Activated T-helper 1 cell treated with anti-CD3 and anti-CD28 coated beads, Interleukin-12 subunit alpha, Interleukin-12 subunit beta, Interleukin-2, Interleukin-4 antibody, amounts not matched to agents 30 ng/mL and 10 ng/mL and 1 ng/mL, durations not matched to agents 14 hours and 24 hours and 36 hours (primary cell): ENCODE results near the gene FLRT2. TPM values are rescaled to one million over a fixed set of nuclear protein-coding genes. Genes with fewer than 3 reads are reported as not detected.

ENCODE experiments used
- DNase-seq: peaks from one replicate; pipeline ENCODE4 v3.0.0; 2021; ENCODE audit warnings: low spot score
- H3K27ac Mint-ChIP-seq: one replicate; pipeline ENCODE4 v1.8.0; 2021; ENCODE audit warnings: mild to moderate bottlenecking, mixed read lengths
- H3K27me3 Mint-ChIP-seq: one replicate; pipeline ENCODE4 v1.8.0; 2022; ENCODE audit warnings: mild to moderate bottlenecking, moderate library complexity, mixed read lengths; ENCODE audit not compliant: insufficient read depth
- H3K36me3 Mint-ChIP-seq: one replicate; pipeline ENCODE4 v1.8.0; 2021; ENCODE audit warnings: low read depth, mixed read lengths
- H3K4me1 Mint-ChIP-seq: one replicate; pipeline ENCODE4 v1.8.0; 2021; ENCODE audit warnings: low read depth, mixed read lengths
- H3K4me3 Mint-ChIP-seq: one replicate; pipeline ENCODE4 v1.8.0; 2021; ENCODE audit warnings: mild to moderate bottlenecking, moderate library complexity, mixed read lengths
- H3K9me3 Mint-ChIP-seq: one replicate; pipeline ENCODE4 v1.8.0; 2021; ENCODE audit warnings: mixed read lengths
- intact Hi-C: fragments of 100-400 bp; cut with micrococcal nuclease; formaldehyde crosslinking; loops from one replicate; pipeline ENCODE4 v1.15.1; 2024
- total RNA-seq: library from RNA; stranded (reverse); gene quantifications from 2 replicates; pipeline ENCODE4 v1.2.3, GENCODE V29; 2022

FLRT2 gene
- total RNA-seq, 1 donor from 2014 or later: not detected

GRCh38 chr14:85618978-85619377 lies 89.0 kb downstream of the FLRT2 start:
- H3K4me1 Mint-ChIP-seq: no peaks in the 10 kb centered on the region
- H3K4me3 Mint-ChIP-seq: no peak overlapping the region
- no peaks in the 10 kb centered on the region for H3K36me3 Mint-ChIP-seq
- DNase-seq: no peak
- no peaks in the 10 kb centered on the region for H3K27me3 Mint-ChIP-seq
- H3K27ac Mint-ChIP-seq: no peak overlapping the region
- intact Hi-C loops: no loop called here
- no peaks in the 10 kb centered on the region for H3K9me3 Mint-ChIP-seq

GRCh38 chr14:85619851-85620250 lies 89.9 kb downstream of the FLRT2 start:
- intact Hi-C loops: no loop called here
- no peak overlapping the region for H3K4me3 Mint-ChIP-seq
- DNase-seq: no peak
- no peaks in the 10 kb centered on the region for H3K4me1 Mint-ChIP-seq
- peaks cover 2% of the 10 kb centered on the region for H3K27me3 Mint-ChIP-seq
- no peak overlapping the region for H3K27ac Mint-ChIP-seq
- no peaks in the 10 kb centered on the region for H3K9me3 Mint-ChIP-seq
- H3K36me3 Mint-ChIP-seq: no peaks in the 10 kb centered on the region

DNA sequence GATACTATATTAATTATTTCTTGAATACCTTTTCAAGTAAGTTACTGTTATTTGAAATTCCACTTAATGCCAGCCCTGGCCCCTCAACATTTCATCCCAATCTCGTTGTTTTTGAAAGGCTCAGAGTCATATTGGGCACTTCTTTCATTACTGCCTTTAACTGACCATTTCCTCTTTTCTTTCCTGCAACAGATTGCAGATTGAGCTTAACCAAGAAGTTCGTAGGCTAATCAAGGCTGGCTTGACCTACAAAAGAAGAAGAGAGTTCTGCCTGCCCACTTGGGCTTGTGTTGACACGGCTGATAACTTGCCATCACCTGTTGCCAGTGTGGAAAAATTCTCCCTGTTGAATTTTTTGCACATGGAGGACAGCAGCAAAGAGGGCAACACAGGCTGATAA lies 91.0 kb downstream of the FLRT2 start:
- Mint-ChIP-seq H3K27me3 (peaks cover 2% of the 10 kb centered on the region), H3K4me3 (no peak overlapping the region), H3K9me3 (no peaks in the 10 kb centered on the region), H3K4me1 (no peaks in the 10 kb centered on the region), H3K27ac (no peak overlapping the region), H3K36me3 (no peaks in the 10 kb centered on the region)
- DNase-seq: no peak
- intact Hi-C loops: no loop called here

DNA sequence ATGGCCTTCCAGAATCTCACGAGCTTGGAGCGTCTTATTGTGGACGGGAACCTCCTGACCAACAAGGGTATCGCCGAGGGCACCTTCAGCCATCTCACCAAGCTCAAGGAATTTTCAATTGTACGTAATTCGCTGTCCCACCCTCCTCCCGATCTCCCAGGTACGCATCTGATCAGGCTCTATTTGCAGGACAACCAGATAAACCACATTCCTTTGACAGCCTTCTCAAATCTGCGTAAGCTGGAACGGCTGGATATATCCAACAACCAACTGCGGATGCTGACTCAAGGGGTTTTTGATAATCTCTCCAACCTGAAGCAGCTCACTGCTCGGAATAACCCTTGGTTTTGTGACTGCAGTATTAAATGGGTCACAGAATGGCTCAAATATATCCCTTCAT lies 92.2 kb downstream of the FLRT2 start:
- Mint-ChIP-seq H3K27ac (no peak overlapping the region), H3K9me3 (no peaks in the 10 kb centered on the region), H3K27me3 (peaks cover 2% of the 10 kb centered on the region), H3K4me3 (no peak overlapping the region), H3K36me3 (no peaks in the 10 kb centered on the region), H3K4me1 (no peaks in the 10 kb centered on the region)
- DNase-seq: no peak
- intact Hi-C loops: no loop called here

- H3K36me3 Mint-ChIP-seq: no peaks in the 10 kb centered on the region
- no peaks in the 10 kb centered on the region for H3K4me1 Mint-ChIP-seq
- intact Hi-C loops: no loop called here
Observed at GRCh38 chr14:85622986-85623685, 93.2 kb downstream of the FLRT2 start.

GRCh38 chr14:85625925-85626585 lies 96.1 kb downstream of the FLRT2 start:
- DNase-seq: no peak
- H3K4me3 Mint-ChIP-seq: no peak overlapping the region
- no peaks in the 10 kb centered on the region for H3K36me3 Mint-ChIP-seq
- H3K4me1 Mint-ChIP-seq: no peaks in the 10 kb centered on the region
- peaks cover 2% of the 10 kb centered on the region for H3K27me3 Mint-ChIP-seq
- no peak overlapping the region for H3K27ac Mint-ChIP-seq
- H3K9me3 Mint-ChIP-seq: no peaks in the 10 kb centered on the region
- intact Hi-C loops: no loop called here

More at GRCh38 chr14:85622986-85623685, 93.2 kb downstream of the FLRT2 start:
- H3K27ac Mint-ChIP-seq: no peak overlapping the region
- no peak overlapping the region for H3K4me3 Mint-ChIP-seq
- H3K9me3 Mint-ChIP-seq: no peaks in the 10 kb centered on the region
- peaks cover 2% of the 10 kb centered on the region for H3K27me3 Mint-ChIP-seq
- DNase-seq: no peak

DNA sequence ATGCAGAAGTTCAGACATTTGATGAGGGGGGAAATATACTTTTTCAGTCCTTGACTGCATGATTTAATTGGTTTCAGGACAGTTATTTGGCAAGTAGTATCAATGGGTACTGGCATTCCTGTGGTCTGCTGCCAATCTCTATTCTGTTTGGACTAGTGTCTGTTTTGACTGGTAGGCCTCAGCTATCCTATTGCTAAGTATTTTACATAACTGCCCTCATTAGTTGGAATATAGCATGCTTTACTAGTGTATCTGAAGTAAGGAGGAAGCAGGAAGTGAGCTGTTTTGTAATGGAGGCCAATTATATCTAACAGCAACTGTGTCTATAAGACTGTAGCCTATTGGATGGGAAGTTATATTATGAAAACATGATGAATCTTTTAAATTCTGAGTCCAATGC lies 104.3 kb downstream of the FLRT2 start:
- Mint-ChIP-seq H3K4me1 (no peaks in the 10 kb centered on the region), H3K4me3 (no peak overlapping the region), H3K36me3 (no peaks in the 10 kb centered on the region), H3K27ac (no peak overlapping the region), H3K9me3 (no peaks in the 10 kb centered on the region), H3K27me3 (no peaks in the 10 kb centered on the region)
- intact Hi-C loops: no loop called here
- DNase-seq: no peak

- intact Hi-C loops: no loop called here
Observed at GRCh38 chr14:85644211-85644610, 114.3 kb downstream of the FLRT2 start.

DNA sequence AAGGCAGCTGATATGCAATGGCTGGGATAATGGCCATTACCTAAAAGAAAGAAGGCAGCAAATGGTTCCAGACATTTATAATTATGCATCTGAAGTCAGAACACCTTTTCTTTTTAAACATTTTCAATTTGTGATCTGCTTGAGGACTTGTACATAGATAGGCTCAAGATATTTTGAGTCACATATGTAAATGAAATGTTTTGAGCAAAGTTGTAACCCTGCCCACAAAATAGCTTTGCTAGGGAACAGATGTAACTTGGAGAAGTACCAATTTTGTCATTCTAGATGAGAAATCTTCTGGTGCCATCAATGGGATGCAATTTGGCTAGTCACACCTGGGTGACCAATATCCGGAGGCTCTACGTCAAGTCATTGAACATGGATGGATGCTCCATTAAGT lies 123.1 kb downstream of the FLRT2 start:
- no peaks in the 10 kb centered on the region for H3K36me3 Mint-ChIP-seq
- H3K27me3 Mint-ChIP-seq: no peaks in the 10 kb centered on the region
- H3K27ac Mint-ChIP-seq: no peak overlapping the region
- H3K4me3 Mint-ChIP-seq: no peak overlapping the region
- H3K4me1 Mint-ChIP-seq: no peaks in the 10 kb centered on the region
- intact Hi-C loops: no loop called here
- no peak for DNase-seq
- no peaks in the 10 kb centered on the region for H3K9me3 Mint-ChIP-seq

More at GRCh38 chr14:85644211-85644610, 114.3 kb downstream of the FLRT2 start:
- no peak overlapping the region for H3K27ac Mint-ChIP-seq
- no peak overlapping the region for H3K4me3 Mint-ChIP-seq
- no peak for DNase-seq
- H3K27me3 Mint-ChIP-seq: no peaks in the 10 kb centered on the region
- H3K9me3 Mint-ChIP-seq: no peaks in the 10 kb centered on the region
- H3K4me1 Mint-ChIP-seq: no peaks in the 10 kb centered on the region
- no peaks in the 10 kb centered on the region for H3K36me3 Mint-ChIP-seq

GRCh38 chr14:85660243-85660922 lies 130.4 kb downstream of the FLRT2 start:
- no peaks in the 10 kb centered on the region for H3K27me3 Mint-ChIP-seq
- no peak for DNase-seq
- intact Hi-C loops: no loop called here
- no peaks in the 10 kb centered on the region for H3K9me3 Mint-ChIP-seq
- no peak overlapping the region for H3K4me3 Mint-ChIP-seq
- H3K36me3 Mint-ChIP-seq: no peaks in the 10 kb centered on the region
- H3K27ac Mint-ChIP-seq: no peak overlapping the region
- H3K4me1 Mint-ChIP-seq: no peaks in the 10 kb centered on the region

DNA sequence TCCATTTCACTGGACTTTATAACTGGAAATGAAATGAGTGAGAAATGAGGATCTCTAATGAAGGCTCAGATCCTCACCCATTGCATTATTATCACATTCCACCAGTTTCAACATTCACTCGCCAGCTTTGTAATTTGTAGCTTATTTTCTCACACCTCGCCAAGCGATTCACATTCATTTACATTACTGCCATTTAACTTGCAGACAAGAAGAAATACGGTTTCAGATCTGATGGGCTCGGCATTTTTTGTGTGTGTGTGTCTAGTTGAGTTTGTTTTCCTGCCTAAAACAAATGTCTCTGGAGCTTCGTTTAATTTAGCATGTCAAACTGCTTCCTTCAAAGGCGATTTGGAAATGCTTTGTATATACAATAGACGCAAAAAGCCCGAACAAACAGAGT lies 132.2 kb downstream of the FLRT2 start:
- Mint-ChIP-seq H3K4me1 (no peaks in the 10 kb centered on the region), H3K9me3 (no peaks in the 10 kb centered on the region), H3K27me3 (no peaks in the 10 kb centered on the region), H3K27ac (no peak overlapping the region), H3K36me3 (no peaks in the 10 kb centered on the region), H3K4me3 (no peak overlapping the region)
- intact Hi-C loops: no loop called here
- no peak for DNase-seq

DNA sequence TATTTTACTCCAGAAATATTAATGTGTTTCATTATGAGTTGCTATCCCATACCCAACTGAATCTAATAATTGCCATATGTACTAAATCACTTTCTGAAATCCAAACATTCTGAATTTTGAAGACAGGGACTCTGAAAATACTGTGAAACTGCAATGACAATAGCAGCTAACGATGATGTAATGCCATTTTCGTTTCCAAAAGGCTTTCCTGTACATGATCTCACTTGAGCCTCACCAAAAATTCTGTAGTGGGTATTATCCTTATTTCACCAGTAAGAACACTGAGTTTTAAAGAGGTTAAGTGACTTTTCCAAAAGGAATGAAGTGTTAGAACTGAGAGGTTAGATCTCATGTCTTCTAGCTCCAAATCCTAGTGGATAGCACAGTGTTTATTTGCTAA lies 133.3 kb downstream of the FLRT2 start:
- no peaks in the 10 kb centered on the region for H3K27me3 Mint-ChIP-seq
- no peaks in the 10 kb centered on the region for H3K4me1 Mint-ChIP-seq
- intact Hi-C loops: no loop called here
- DNase-seq: no peak
- H3K9me3 Mint-ChIP-seq: no peaks in the 10 kb centered on the region
- H3K27ac Mint-ChIP-seq: no peak overlapping the region
- no peaks in the 10 kb centered on the region for H3K36me3 Mint-ChIP-seq
- H3K4me3 Mint-ChIP-seq: no peak overlapping the region

- Mint-ChIP-seq H3K27me3 (no peaks in the 10 kb centered on the region), H3K27ac (no peak overlapping the region), H3K4me3 (no peak overlapping the region), H3K36me3 (no peaks in the 10 kb centered on the region), H3K4me1 (no peaks in the 10 kb centered on the region), H3K9me3 (no peaks in the 10 kb centered on the region)
- intact Hi-C loops: no loop called here
- DNase-seq: no peak
Observed at GRCh38 chr14:85663667-85664066, 133.7 kb downstream of the FLRT2 start.
